Liver (tissue), 3 donors: ENCODE data around the gene TIGD1.

Experiments used
- CTCF ChIP-seq: fragments of 150-350 bp; IDR thresholded peaks from 2 replicates; pipeline ENCODE4 v1.5.1; 2017; ENCODE audit warnings: improper control_type of control experiment, low read depth, low read length; ENCODE audit not compliant: missing input control
- EGR1 ChIP-seq, 2 donors: IDR thresholded peaks; 2 replicates each; pipeline ENCODE4 v1.6.1; 2016 to 2018; ENCODE audit warnings: antibody characterized with exemption in 2 of 2, low read depth in 2 of 2
- GABPA ChIP-seq, 2 donors: IDR thresholded peaks in 1 of 2; conservative IDR thresholded peaks in 1 of 2; 2 replicates each; pipeline ENCODE4 v1.6.1; 2016; ENCODE audit warnings: antibody characterized with exemption in 2 of 2, mild to moderate bottlenecking in 1 of 2, moderate library complexity in 1 of 2
- JUND ChIP-seq, 2 donors: IDR thresholded peaks; 2 replicates each; pipeline ENCODE4 v1.6.1; 2016; ENCODE audit warnings: antibody characterized with exemption in 2 of 2
- MAX ChIP-seq: IDR thresholded peaks from 2 replicates; pipeline ENCODE4 v1.6.1; 2016; ENCODE audit warnings: antibody characterized with exemption
- RAD21 ChIP-seq, 2 donors: IDR thresholded peaks; 2 replicates each; pipeline ENCODE4 v1.6.1; 2016; ENCODE audit warnings: antibody characterized with exemption in 2 of 2, mild to moderate bottlenecking in 2 of 2
- REST ChIP-seq: IDR thresholded peaks from 2 replicates; pipeline ENCODE4 v1.6.1; 2016; ENCODE audit warnings: antibody characterized with exemption, mild to moderate bottlenecking
- SP1 ChIP-seq: IDR thresholded peaks from 2 replicates; pipeline ENCODE4 v1.6.1; 2018; ENCODE audit warnings: antibody characterized with exemption, mild to moderate bottlenecking
- TAF1 ChIP-seq: conservative IDR thresholded peaks from 2 replicates; pipeline ENCODE4 v1.6.1; 2016; ENCODE audit warnings: antibody characterized with exemption, mild to moderate bottlenecking
- YY1 ChIP-seq: IDR thresholded peaks from 2 replicates; pipeline ENCODE4 v1.6.1; 2016; ENCODE audit warnings: antibody characterized with exemption, mild to moderate bottlenecking
- donor health status: healthy.
- donor health status: healthy.

- no peak for TF ChIP-seq SP1
- TF ChIP-seq CTCF: no peak
- no peak for TF ChIP-seq REST
- no peak for TF ChIP-seq MAX
- no peak for TF ChIP-seq YY1
- no peak for TF ChIP-seq TAF1
- no peak for TF ChIP-seq RAD21 (IDR thresholded peaks at IDR 0.05)
- TF ChIP-seq JUND (IDR thresholded peaks at IDR 0.05): no peak
- TF ChIP-seq EGR1 (IDR thresholded peaks at IDR 0.05; ENCODE audit: low read depth in 2 of 2): no peak
- TF ChIP-seq GABPA (IDR thresholded peaks at IDR 0.05 in 1 of 2, conservative IDR thresholded peaks at IDR 0.05 in 1 of 2): no peak
These were observed 33.8 kb downstream of the TIGD1 start for GRCh38 chr2:232516551-232516950.
